ENCODE measurements around the gene PVR.

DNA sequence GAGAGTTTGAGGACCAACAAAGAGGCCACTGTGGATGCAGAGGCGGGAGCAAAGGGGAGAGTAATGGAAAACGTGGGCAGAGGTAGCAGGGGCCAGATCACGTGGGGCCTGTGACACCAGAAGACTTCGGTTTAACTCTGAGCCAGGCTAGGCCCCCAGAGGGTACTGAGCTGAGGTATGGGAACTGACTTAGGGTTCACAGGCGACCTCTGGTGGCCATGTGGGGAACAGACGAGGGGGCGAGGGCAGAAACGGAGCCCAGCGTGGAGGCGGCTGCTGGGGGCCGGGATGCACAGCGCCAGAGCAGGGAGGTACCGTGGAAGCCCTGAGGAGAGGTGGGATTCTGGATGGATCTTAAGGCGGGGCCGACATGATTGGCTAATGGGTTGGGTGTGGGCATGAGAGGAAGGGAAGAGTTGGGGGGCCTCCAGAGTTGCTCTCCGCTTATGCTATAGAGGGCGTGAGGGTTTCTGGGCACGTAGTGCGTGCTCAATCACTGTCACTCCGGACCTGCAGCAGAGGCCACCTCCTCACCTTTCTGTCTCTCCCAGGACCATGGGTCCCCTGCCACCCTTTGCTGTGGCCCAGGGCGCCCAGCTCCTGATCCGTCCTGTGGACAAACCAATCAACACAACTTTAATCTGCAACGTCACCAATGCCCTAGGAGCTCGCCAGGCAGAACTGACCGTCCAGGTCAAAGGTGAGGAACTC lies 13.7 kb downstream of the PVR start:
- TF ChIP-seq CTCF (IDR thresholded peaks at IDR 0.05) (peak; percentile 88), REST (IDR thresholded peaks at IDR 0.05; ENCODE audit: low read depth, low read length) (no peak), GATA2 (CRISPR knock-in tag; IDR thresholded peaks at IDR 0.05) (no peak), ZBTB33 (IDR thresholded peaks at IDR 0.05; ENCODE audit: borderline replicate concordance, low read depth) (no peak), RAD21 (IDR thresholded peaks at IDR 0.05; ENCODE audit: low read length) (peak; percentile 68), CHD2 (IDR thresholded peaks at IDR 0.05; ENCODE audit: low read length, partially characterized antibody) (no peak), POLR2AphosphoS5 (IDR thresholded peaks at IDR 0.05; ENCODE audit: low read depth, low read length) (no peak), TAF1 (IDR thresholded peaks at IDR 0.05; ENCODE audit: borderline replicate concordance, low read depth, low read length) (no peak), TCF12 (IDR thresholded peaks at IDR 0.05) (no peak), SMC3 (IDR thresholded peaks at IDR 0.05; ENCODE audit: low read depth, low read length) (peak; percentile 86), EP300 (IDR thresholded peaks at IDR 0.05; ENCODE audit: borderline replicate concordance in 1 of 2, low read depth in 1 of 2, low read length in 1 of 2) (no peak)
- TF ChIP-seq, protein P1, sequence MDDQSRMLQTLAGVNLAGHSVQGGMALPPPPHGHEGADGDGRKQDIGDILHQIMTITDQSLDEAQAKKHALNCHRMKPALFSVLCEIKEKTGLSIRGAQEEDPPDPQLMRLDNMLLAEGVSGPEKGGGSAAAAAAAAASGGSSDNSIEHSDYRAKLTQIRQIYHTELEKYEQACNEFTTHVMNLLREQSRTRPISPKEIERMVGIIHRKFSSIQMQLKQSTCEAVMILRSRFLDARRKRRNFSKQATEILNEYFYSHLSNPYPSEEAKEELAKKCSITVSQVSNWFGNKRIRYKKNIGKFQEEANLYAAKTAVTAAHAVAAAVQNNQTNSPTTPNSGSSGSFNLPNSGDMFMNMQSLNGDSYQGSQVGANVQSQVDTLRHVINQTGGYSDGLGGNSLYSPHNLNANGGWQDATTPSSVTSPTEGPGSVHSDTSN (IDR thresholded peaks at IDR 0.05) = no peak

Data from SK-N-SH (cell line).